Spinal cord (tissue), 10 donors: ENCODE data around the gene GAPDHS. TPM values are rescaled to one million over a fixed set of nuclear protein-coding genes. Genes with fewer than 3 reads are reported as not detected.

Source experiments
- DNase-seq, 6 donors: peaks; one replicate each; pipeline versions ENCODE4 v3.0.0 to v3.0.0-alpha.2; 2013 to 2015; ENCODE audit warnings: low spot score in 6 of 6, low read depth in 4 of 6
- H3K27ac ChIP-seq: one replicate; pipeline ENCODE4 v1.5.1; 2013; ENCODE audit warnings: low read depth, low read length, control low read depth
- H3K27me3 ChIP-seq: one replicate; pipeline ENCODE4 v1.6.1; 2013; ENCODE audit warnings: low read length; ENCODE audit not compliant: control insufficient read depth, insufficient read depth
- H3K36me3 ChIP-seq: one replicate; pipeline ENCODE4 v1.6.1; 2013; ENCODE audit warnings: low read length; ENCODE audit not compliant: control insufficient read depth, insufficient read depth
- H3K4me1 ChIP-seq: one replicate; pipeline ENCODE4 v1.6.1; 2013; ENCODE audit warnings: low read length; ENCODE audit not compliant: control insufficient read depth, insufficient read depth
- H3K4me3 ChIP-seq: one replicate; pipeline ENCODE4 v1.5.1; 2013; ENCODE audit warnings: low read depth, low read length, control low read depth
- H3K9me3 ChIP-seq: one replicate; pipeline ENCODE4 v1.6.1; 2013; ENCODE audit warnings: low read length; ENCODE audit not compliant: control insufficient read depth, insufficient read depth
- WGBS: methylation state at CpG from one replicate; pipeline ENCODE4 v1.1.5; 2013; ENCODE audit warnings: missing lambda C conversion rate; ENCODE audit not compliant: insufficient coverage; 5-methylcytosine and 5-hydroxymethylcytosine counted together
- polyA plus RNA-seq, 2 donors: library from polyadenylated mRNA; unstranded; fragments of 120-200 nt; gene quantifications; one replicate each; pipeline ENCODE4 v1.2.1, GENCODE V29; 2013; ENCODE audit not compliant: insufficient read length in 2 of 2
- total RNA-seq, 2 donors: library from RNA; depleted of rRNA in 1 of 2; stranded (reverse); fragments of 120-200 nt in 1 of 2; fragments of >200 nt in 1 of 2; gene quantifications; one replicate each; pipeline versions ENCODE4 v1.2.3 to v1.2.4, GENCODE V29; 2013 to 2014
- donor health status: healthy.

The GAPDHS gene
- total and polyA plus RNA-seq, 4 donors = 0.11 TPM; not detected in 3

- Histone ChIP-seq H3K9me3 (no peaks in the 10 kb centered on the region), H3K4me1 (peaks cover 15% of the 10 kb centered on the region), H3K36me3 (no peaks in the 10 kb centered on the region), H3K4me3 (no peak overlapping the region), H3K27me3 (peaks cover 28% of the 10 kb centered on the region), H3K27ac (no peak overlapping the region)
- WGBS = 89% methylated on average over 16 of the region's 18 CpGs
- DNase-seq = no peak
Measured at GRCh38 chr19:35560271-35560670, 27.0 kb downstream of the GAPDHS start.

DNA sequence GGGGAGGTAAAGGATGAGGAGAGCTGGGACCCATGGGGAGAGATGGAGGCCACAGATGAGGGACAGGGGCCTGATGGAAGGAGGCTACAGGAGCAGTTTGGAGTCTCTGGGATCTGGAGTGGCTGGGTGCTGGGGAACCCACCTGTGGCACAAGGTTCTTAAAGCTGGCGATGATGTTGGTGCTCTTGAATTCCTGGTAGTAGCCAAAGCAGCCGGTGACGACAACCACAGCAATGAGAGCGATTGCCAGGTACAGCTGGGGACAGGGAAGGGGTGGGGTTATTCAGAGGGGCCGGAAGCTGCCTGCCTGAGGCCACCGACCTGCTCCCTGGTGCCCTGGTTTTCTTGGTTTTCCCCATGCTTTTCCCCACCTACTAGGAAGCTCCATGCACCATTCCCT lies 27.4 kb downstream of the GAPDHS start:
- peaks cover 28% of the 10 kb centered on the region for H3K27me3 ChIP-seq
- WGBS = 67% methylated on average over 3 of the region's 6 CpGs
- peaks cover 15% of the 10 kb centered on the region for H3K4me1 ChIP-seq
- no peaks in the 10 kb centered on the region for H3K9me3 ChIP-seq
- no peaks in the 10 kb centered on the region for H3K36me3 ChIP-seq
- DNase-seq = no peak
- H3K27ac ChIP-seq = no peak overlapping the region
- H3K4me3 ChIP-seq = no peak overlapping the region

- Histone ChIP-seq H3K27me3 (peaks cover 28% of the 10 kb centered on the region), H3K4me3 (no peak overlapping the region), H3K36me3 (no peaks in the 10 kb centered on the region), H3K27ac (no peak overlapping the region), H3K9me3 (no peaks in the 10 kb centered on the region), H3K4me1 (peaks cover 15% of the 10 kb centered on the region)
- DNase-seq = no peak
- 82% methylated on average over 5 of the region's 6 CpGs for WGBS
Measured at GRCh38 chr19:35561436-35561835, 28.2 kb downstream of the GAPDHS start.

DNA sequence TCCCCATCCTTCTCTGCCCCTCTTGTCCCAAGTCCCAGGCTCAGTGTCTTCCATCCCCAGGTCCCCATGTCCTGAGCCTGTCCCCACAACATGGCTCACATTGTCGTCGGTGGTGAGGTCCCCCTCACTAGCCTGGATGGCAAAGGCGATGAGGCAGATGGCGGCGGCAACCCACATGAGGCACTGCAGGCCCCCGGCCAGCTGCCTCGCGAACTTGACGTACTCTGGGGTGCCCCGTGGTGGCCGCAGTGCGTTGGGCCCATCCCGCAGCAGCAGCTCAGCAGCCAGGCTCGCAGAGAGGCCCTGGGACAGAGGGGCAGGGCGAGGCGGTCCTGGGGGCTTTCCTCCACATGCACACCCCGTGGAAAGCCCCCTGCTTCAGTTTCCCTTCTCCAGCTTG lies 29.1 kb downstream of the GAPDHS start:
- H3K36me3 ChIP-seq = no peaks in the 10 kb centered on the region
- H3K4me3 ChIP-seq = no peak overlapping the region
- DNase-seq = no peak
- H3K9me3 ChIP-seq = no peaks in the 10 kb centered on the region
- H3K27ac ChIP-seq = no peak overlapping the region
- 60% methylated on average over 17 of the region's 17 CpGs for WGBS
- H3K4me1 ChIP-seq = peaks cover 14% of the 10 kb centered on the region
- peaks cover 26% of the 10 kb centered on the region for H3K27me3 ChIP-seq

DNA sequence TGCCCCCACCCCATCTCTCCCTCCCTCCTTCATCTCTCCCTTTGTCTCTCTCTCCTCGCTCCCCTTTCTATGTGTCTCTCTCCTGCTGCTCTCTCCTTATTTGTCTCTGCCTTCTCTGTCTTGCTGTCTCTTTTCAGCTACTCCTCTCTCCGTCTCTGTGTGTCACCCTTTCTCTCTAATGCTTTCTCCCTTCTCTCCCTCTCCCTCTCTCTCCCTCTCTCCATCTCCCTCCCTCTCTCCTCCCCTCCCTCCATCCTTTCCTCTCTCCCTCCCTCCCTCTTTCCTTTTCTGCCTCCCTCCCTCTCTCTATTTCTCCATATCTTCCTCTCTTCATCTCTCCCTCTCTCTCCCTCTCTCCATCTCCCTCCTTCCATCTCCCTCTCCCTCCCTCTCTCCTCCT lies 29.5 kb downstream of the GAPDHS start:
- no peaks in the 10 kb centered on the region for H3K9me3 ChIP-seq
- peaks cover 10% of the 10 kb centered on the region for H3K4me1 ChIP-seq
- peaks cover 23% of the 10 kb centered on the region for H3K27me3 ChIP-seq
- H3K4me3 ChIP-seq = no peak overlapping the region
- H3K36me3 ChIP-seq = no peaks in the 10 kb centered on the region
- WGBS = 49% methylated on average over 2 of the region's 2 CpGs
- no peak overlapping the region for H3K27ac ChIP-seq
- no peak for DNase-seq

- Histone ChIP-seq H3K36me3 (no peaks in the 10 kb centered on the region), H3K4me3 (no peak within 1 kb of the TSS), H3K4me1 (peaks cover 5% of the 10 kb centered on the region), H3K27me3 (peaks cover 19% of the 10 kb centered on the region), H3K27ac (no peak within 1 kb of the TSS), H3K9me3 (no peaks in the 10 kb centered on the region)
- WGBS = 90% methylated on average over 7 of the region's 15 CpGs
- DNase-seq = no peak
Measured at GRCh38 chr19:35563207-35563829, 30.1 kb downstream of the GAPDHS start, which contains the start of gene ATP4A. ATP4A (minus strand) TSS chr19:35563658; CDS start chr19:35563629, 29 bp downstream.

DNA sequence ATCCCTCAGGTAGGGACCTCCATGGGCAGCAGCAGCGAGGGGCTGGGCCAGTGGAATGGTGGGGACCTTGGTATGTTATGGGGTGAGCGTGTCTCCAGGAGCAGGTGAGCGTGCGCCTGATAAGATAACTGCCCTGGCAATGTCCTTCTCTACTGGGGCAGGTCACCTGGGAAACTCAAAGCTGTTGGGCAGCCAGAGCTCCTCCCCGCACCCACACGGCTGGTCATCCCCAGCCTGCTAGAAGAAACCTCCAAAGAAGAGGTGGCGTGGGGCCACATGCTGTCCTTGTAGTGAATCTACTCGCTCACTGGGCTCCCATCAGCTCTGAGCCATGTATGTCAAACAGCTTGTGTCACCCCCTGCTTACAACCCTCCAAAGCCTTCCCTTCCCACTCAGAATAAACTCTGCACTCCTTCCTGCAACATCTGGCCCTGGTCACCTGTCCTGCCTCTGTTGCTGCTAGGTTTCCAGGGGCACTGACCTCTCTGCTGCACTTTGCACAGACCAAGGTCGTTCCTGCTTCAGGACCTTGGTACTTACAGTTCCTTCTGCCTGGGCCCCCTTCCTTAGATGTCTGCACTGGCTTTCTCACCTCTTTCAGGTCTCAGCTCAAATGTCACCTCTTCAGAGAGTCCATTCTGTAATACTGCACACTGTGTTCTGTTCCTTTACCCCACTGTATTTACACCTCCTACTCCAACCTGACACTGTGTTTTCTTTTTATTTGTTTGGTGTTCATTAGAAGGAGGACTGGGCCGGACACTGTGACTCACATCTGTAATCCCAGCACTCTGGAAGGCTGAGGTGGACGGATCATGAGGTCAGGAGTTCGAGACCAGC lies 32.0 kb downstream of the GAPDHS start:
- no peak for DNase-seq
- no peaks in the 10 kb centered on the region for H3K4me1 ChIP-seq
- 84% methylated on average over 8 of the region's 12 CpGs for WGBS

DNA sequence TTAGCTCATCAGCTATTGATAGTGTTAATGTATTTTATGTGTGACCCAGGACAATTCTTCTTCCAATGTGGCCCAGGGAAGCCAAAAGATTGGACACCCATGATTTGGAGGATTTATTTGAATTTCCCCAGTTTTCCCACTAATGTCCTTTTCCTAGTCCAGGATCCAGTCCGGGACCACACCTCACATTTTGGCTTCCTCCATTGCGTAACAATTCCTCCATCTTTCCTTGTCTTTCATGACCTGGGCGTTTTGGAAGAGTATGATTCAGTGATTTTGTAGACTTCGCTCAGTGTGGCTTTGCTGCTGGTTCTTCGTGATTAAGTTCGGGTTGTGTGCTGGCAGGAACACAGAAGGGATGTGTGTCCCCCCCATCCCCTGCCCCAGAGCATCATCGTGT lies 33.5 kb downstream of the GAPDHS start:
- H3K9me3 ChIP-seq = no peaks in the 10 kb centered on the region
- no peak overlapping the region for H3K4me3 ChIP-seq
- no peaks in the 10 kb centered on the region for H3K36me3 ChIP-seq
- no peak overlapping the region for H3K27ac ChIP-seq
- WGBS = no CpG with 5 or more reads among the region's 7 CpGs
- no peak for DNase-seq
- H3K4me1 ChIP-seq = no peaks in the 10 kb centered on the region
- H3K27me3 ChIP-seq = no peaks in the 10 kb centered on the region

More for the DNA sequence above, 32.0 kb downstream of the GAPDHS start:
- H3K9me3 ChIP-seq = no peaks in the 10 kb centered on the region
- no peak overlapping the region for H3K27ac ChIP-seq
- no peaks in the 10 kb centered on the region for H3K36me3 ChIP-seq
- H3K27me3 ChIP-seq = peaks cover 7% of the 10 kb centered on the region
- H3K4me3 ChIP-seq = no peak overlapping the region

GRCh38 chr19:35569281-35569781 lies 36.1 kb downstream of the GAPDHS start:
- no peaks in the 10 kb centered on the region for H3K27me3 ChIP-seq
- no peaks in the 10 kb centered on the region for H3K36me3 ChIP-seq
- H3K27ac ChIP-seq = no peak overlapping the region
- no peaks in the 10 kb centered on the region for H3K4me1 ChIP-seq
- no peak overlapping the region for H3K4me3 ChIP-seq
- H3K9me3 ChIP-seq = no peaks in the 10 kb centered on the region
- 64% methylated on average over 5 of the region's 5 CpGs for WGBS
- no peak for DNase-seq
